CD4-positive, alpha-beta T cell treated with Interferon alpha-2 for 1 hour (primary cell): ENCODE data around the gene MYL4.
"Not testable (repeated sequence)": the region's sequence is repeated elsewhere in the genome, so short reads cannot be mapped to it uniquely, and the experiment has no call there.

Experiments used
- DNase-seq, 2 donors: peaks; one replicate each; pipeline ENCODE4 v3.0.0-alpha.2; 2020 to 2022

The MYL4 gene

GRCh38 chr17:47208744-47209488, at the start of gene MYL4:
Gene MYL4 (plus strand): TSS chr17:47209348. CDS start chr17:47209423, 75 bp downstream.
- no peak for DNase-seq

DNA sequence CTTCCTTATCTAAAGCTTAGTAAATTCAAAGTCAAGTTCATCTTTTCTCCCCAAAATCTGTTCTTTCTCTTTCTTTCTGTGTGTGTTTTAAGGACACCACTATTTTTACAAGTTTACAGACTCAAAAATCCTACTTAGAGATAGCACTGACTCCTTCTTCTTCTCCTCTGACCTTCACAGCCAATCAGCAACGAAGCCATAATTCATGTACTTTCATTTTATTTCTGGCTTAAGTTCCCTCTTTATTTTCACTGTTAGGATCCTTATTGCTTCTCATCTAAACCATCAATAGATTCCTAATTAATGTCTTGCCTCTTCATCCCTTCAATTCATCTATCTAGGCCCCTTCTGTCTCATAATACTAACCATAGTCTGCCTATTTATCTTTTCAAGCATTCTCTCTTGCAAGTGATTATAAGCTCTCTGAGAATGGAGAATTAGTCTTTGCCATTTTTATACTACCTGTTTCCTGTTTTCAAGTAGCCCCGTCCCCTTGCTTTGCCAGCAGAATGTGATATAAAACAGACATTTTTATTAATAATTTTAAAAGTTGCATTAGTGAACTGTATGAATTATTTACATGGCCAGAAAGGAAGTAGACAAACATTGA, 47.0 kb upstream of the MYL4 start:
- no peak for DNase-seq

DNA sequence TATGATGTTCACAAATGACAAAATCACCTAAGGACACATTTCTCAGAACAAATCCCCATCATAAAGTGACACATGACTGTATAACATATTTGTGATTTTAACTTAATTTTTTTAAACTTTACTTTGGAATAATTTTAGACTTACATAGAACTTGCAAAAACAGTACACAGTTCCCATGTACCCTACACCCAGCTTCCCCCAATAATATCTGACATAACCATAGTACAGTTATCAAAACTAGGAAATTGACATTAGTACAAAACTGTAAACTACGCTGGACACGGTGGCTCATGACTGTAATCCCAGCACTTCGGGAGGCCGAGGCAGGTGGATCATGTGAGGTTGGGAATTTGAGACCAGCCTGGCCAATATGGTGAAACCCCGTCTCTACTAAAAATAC, 44.9 kb upstream of the MYL4 start:
- no peak for DNase-seq

DNA sequence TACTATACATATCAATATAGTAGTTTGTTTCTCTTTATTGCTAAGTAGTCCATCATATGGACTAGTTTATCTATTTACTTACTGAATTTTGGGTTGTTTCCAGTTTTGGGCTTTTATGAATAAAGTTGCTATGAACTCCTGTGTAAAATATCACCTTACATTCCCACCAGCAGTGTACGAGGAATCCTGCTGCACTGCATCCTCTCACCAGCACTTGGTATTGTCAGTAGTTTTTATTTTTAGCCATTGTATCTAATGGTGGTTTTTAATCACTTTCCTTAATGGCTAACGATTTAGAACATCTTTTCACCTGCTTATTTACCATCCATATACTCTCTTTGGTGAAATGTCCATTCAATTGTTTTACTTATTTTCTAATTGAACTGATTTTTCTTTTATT, 44.0 kb upstream of the MYL4 start:
- DNase-seq = no peak

GRCh38 chr17:47166854-47167253, 42.3 kb upstream of the MYL4 start:
- not testable (repeated sequence) for DNase-seq

DNA sequence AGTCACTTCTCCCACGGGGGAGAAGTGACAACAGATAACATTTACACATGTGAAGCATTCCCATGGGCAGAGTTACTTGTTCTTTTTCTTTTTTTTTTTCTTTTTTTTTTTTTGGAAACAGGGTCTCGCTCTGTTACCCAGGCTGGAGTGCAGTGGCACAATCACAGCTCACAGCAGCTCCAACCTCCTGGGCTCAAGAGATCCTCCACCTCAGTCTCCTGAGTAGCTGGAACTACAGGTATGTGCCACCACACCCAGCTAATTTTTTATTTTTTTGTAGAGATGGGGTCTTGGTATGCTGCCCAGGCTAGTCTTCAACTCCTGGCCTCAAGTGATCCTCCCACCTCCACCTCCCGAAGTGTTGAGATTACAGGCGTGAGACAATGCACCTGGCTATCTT, 40.3 kb upstream of the MYL4 start:
- DNase-seq = not testable (repeated sequence)

GRCh38 chr17:47170710-47171109, 38.4 kb upstream of the MYL4 start:
- no peak for DNase-seq

DNA sequence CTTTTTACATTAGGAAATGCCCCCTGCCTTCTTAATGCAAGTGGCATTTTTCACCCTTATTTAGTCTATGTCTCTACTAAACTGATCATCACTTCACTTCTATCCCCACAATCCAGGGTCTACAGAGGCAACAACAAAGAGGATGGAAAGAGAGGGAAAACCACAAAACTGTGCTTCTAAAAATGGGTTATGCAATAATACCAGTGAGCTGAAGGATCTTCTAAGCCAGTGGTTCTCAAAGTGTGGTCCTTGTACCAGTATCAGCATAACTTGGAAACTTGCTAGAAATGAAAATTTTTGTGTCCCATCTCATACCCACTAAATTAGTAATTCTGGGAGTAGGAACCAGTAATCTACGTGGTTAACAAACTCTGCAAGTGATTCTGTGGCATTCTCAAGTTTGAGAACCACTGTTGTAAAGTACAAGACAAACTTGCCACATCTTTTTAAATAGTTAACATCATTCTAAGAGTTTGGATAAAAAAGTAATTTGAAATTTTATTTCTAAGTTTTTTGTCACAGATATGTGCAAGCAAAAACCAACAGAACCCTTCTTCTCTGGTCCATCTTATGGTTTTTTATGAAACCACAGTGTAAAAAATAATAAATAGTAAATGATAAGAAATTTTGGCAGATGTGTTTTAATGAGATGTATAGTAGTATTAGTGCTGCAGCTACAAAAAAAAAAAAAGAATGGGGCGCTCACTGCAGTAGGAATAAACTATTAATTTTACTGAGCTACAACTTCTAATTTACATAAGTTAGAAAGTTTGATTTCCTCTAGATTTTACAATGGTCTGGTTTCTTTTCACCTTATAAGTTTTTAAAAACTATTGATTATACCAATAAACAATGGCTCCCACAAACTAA, 36.2 kb upstream of the MYL4 start:
- DNase-seq = no peak

- not testable (repeated sequence) for DNase-seq
These were observed 34.3 kb upstream of the MYL4 start for GRCh38 chr17:47174823-47175222.

GRCh38 chr17:47176389-47176826, 32.7 kb upstream of the MYL4 start:
- no peak for DNase-seq

DNA sequence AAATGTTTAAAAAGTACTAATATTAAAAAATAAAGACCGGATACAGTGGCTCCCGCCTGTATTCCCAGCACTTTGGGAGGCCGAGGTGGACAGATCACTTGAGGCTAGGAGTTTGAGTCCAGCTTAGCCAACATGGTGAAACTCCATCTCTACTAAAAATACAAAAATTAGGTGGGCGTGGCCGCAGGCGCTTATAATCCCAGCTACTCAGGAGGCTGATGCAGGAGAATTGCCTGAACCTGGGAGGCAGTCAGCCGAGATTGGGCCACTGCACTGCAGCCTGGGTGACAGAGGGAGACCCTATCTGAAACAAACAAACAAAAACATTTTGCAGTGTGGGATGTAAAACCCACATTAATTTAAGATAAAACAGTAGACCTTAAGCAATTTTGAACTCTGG, 31.9 kb upstream of the MYL4 start:
- DNase-seq = no peak

- DNase-seq = no peak
These were observed 30.0 kb upstream of the MYL4 start for GRCh38 chr17:47179141-47179540.

DNA sequence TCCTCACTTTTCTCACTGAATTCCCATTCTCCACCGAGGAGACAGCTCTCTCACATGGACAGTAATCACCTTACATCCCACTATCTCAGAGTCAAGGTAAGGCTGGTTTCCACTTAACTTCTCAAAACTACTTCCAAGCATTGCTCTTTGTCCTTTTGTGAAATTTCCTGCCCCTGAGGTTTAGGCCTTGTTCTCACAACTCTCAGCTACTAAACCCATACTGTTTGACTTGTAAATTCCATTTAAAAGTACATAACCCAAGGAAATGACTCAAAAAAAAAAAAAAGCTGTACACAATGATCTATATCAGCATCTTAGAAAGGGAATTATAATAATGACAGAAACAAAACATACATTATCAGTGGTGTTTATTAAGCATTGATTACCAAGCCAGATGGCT, 28.8 kb upstream of the MYL4 start:
- no peak for DNase-seq

- DNase-seq = not testable (repeated sequence)
These were observed 28.2 kb upstream of the MYL4 start for GRCh38 chr17:47180988-47181387.

DNA sequence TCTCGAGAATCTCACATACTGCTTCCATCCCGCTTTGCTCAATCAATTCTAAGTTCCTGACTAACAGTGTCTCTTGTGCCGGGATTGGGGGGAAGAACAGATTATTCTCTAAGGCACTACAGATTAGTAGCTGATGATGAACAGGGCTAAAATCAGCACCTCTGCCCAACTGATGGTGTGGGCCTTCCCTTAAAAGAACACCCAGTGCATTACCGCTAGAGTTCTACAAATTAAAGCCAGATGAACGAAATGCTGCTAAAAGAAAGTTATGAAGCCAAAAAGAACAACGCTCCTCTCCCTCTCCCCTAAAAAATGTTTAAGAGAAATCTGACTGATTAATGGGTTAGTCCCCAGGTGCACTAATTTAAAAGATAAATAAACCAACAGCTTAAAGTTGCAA, 24.5 kb upstream of the MYL4 start:
- no peak for DNase-seq

DNA sequence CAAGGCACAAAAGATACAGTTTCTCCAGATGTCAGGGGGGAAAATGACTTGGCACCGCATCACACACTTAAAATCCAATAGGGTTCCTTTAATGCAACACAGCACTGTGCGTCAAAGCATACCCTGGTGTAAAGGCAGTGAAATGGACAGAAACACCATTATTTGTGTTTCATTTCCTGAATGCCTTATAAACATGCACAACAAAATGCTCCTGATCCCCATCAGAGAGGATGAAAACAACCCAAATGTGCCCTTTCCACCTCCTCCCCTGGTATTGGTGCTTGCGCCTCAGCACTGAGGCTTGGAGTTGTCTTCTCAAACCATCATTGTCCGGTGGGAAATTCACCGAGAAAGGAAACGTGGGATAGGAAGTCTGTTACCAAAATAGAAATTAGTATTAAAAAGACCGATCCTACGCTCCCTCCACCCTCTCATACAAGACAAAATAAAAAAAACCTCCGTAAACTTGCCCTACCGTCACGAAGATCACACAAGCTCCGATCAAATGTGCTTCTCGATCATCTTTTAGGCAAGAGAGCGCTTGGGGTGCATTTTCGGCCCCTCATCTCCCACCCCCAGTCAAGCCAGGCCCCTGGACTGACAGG, 20.8 kb upstream of the MYL4 start:
- DNase-seq = peak; percentile 7 to 46

GRCh38 chr17:47188876-47189731, 20.0 kb upstream of the MYL4 start, which contains the start of gene CDC27:
Gene CDC27 (minus strand): TSS chr17:47189295. CDS start chr17:47189172, 123 bp downstream.
- DNase-seq = peak; percentile 99 to 100

- DNase-seq = no peak
These were observed 19.4 kb upstream of the MYL4 start for GRCh38 chr17:47189732-47190237.

DNA sequence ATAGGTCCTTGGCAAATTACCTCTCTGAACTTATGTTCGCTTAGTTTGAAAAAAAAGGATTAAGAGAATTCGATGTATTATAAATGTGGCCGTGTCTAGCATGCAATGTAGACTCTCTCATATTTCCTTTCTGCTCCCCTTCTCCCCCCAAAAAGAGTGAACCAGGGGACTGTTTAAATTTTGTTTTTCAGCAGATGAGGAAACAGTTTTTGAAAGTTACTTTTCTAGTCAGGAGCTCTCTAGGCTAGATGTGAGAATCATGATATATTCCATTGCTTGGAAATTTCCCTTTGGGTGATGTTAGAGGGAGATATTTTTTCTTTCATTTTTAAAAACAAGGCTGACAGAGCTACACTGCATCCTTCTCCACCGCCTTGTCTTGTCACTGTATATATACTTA, 18.9 kb upstream of the MYL4 start:
- no peak for DNase-seq

GRCh38 chr17:47190770-47191169, 18.4 kb upstream of the MYL4 start:
- no peak for DNase-seq

DNA sequence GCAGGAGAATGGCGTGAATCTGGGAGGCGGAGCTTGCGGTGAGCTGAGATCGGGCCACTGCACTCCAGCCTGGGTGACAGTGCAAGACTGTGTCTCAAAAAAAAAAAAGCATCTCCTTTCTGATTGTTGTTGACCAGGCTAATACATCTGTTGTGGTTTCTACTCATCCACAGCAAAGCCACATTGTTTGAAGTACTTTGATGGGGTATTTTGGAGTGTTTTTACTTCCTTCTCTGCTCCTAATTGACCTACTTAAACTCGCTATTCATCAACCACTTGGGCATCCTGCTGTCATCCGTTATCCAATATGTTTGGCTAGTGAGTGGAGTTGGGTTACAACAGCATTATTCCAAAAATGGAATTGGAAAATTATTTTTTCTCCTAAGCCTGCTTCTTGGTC, 16.6 kb upstream of the MYL4 start:
- peak in 1 of 2 donors; percentile 41 for DNase-seq
